ENCODE measurements around the gene ARPP19.

DNA sequence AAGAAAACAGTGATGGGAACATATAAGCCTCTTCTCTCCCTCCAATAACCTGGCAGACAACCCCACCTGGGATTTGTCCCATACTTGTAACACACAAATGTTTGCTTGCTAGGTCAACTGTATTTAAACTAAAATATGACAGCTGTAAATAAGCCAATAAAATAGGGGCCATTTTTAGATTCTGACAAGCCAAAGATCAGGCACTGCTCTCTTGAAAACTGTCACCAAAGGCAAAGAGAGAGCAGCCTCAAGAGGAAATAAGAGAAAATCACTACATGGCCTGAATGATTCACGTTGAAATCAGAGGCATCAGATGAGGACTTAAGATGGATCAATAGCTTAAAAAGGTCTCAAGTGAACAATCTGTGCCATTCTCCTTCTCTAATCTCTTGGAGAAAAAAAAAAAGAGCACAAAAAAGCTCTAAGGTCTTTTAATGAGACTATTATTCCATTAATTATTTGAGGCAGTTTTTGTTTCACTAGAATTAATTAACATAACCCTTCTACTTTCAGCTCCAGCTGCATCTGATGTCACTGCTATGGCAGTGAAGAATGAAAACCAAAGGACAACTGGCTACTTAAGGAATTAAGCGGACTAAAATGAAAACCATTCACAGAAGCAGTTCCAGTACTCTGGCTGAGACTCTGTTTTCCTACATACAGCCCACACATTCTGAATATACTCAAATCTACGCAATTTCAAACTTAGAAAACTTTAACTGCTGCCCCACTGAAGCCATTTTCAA, 59.2 kb downstream of the ARPP19 start:
- TF ChIP-seq, protein P1, sequence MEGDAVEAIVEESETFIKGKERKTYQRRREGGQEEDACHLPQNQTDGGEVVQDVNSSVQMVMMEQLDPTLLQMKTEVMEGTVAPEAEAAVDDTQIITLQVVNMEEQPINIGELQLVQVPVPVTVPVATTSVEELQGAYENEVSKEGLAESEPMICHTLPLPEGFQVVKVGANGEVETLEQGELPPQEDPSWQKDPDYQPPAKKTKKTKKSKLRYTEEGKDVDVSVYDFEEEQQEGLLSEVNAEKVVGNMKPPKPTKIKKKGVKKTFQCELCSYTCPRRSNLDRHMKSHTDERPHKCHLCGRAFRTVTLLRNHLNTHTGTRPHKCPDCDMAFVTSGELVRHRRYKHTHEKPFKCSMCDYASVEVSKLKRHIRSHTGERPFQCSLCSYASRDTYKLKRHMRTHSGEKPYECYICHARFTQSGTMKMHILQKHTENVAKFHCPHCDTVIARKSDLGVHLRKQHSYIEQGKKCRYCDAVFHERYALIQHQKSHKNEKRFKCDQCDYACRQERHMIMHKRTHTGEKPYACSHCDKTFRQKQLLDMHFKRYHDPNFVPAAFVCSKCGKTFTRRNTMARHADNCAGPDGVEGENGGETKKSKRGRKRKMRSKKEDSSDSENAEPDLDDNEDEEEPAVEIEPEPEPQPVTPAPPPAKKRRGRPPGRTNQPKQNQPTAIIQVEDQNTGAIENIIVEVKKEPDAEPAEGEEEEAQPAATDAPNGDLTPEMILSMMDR (IDR thresholded peaks at IDR 0.05), result no peak
- no peak for TF ChIP-seq POLR2AphosphoS5 (IDR thresholded peaks at IDR 0.05)
